H1 (cell line): ENCODE measurements around the gene DNAL4. TPM values are rescaled to one million over a fixed set of nuclear protein-coding genes. Genes with fewer than 3 reads are reported as not detected.

Experiments used
- CTCF ChIA-PET: fragments of 300-600 bp; sonication (Branson Sonifier 250); formaldehyde crosslinking; loops from one replicate; lab custom pipeline; 2021; ENCODE audit not compliant: partially characterized antibody; lab: Charles Lee
- POLR2A ChIA-PET: fragments of 300-600 bp; sonication (Branson Sonifier 250); formaldehyde crosslinking; loops from one replicate; lab custom pipeline; 2021; ENCODE audit warnings: inconsistent platforms; ENCODE audit not compliant: partially characterized antibody; lab: Charles Lee
- DNase-seq, 2 experiments: peaks; one replicate each; pipeline versions ENCODE4 v3.0.0 to v3.0.0-alpha.2; 2010 to 2022; ENCODE audit warnings: low spot score in 2 of 2, low read depth in 1 of 2, mixed read lengths in 1 of 2
- FAIRE-seq: peaks from 2 replicates; lab custom pipeline; 2011; peaks lifted over from hg19 to GRCh38; lab: Jason Lieb, UNC
- H2AFZ ChIP-seq: 2 replicates; pipeline ENCODE4 v1.8.1; 2012; ENCODE audit warnings: low read length, inconsistent platforms
- H2AK5ac ChIP-seq: 2 replicates; pipeline ENCODE4 v1.6.1; 2013; ENCODE audit warnings: low read depth, low read length
- H2BK120ac ChIP-seq: replicated peaks from 2 replicates; pipeline ENCODE3; 2013; ENCODE audit warnings: low read depth, low read length, inconsistent platforms
- H2BK12ac ChIP-seq: 2 replicates; pipeline ENCODE4 v1.6.1; 2013; ENCODE audit warnings: low read depth, low read length
- H2BK15ac ChIP-seq: 2 replicates; pipeline ENCODE4 v1.6.1; 2013; ENCODE audit warnings: low read length
- H2BK20ac ChIP-seq: 2 replicates; pipeline ENCODE4 v1.6.1; 2013; ENCODE audit warnings: low read length
- H2BK5ac ChIP-seq: 2 replicates; pipeline ENCODE4 v1.6.1; 2013; ENCODE audit warnings: low read depth, low read length
- H3K14ac ChIP-seq: 2 replicates; pipeline ENCODE4 v1.6.1; 2013; ENCODE audit warnings: inconsistent platforms; ENCODE audit not compliant: insufficient read length
- H3K18ac ChIP-seq: 2 replicates; pipeline ENCODE4 v1.6.1; 2013; ENCODE audit warnings: low read length; ENCODE audit errors: extremely low read depth
- H3K23ac ChIP-seq: 2 replicates; pipeline ENCODE4 v1.6.1; 2013; ENCODE audit warnings: inconsistent platforms; ENCODE audit not compliant: insufficient read length
- H3K23me2 ChIP-seq: 2 replicates; pipeline ENCODE4 v1.6.1; 2013; ENCODE audit warnings: low read depth, low read length
- H3K27ac ChIP-seq: 2 replicates; pipeline ENCODE4 v1.6.1; 2011; ENCODE audit warnings: low read depth, low read length, inconsistent platforms
- H3K27me3 ChIP-seq, 4 experiments: replicated peaks in 1 of 4; 1 replicate in 1 of 4; 2 replicates in 3 of 4; pipeline versions ENCODE4 v1.6.1 to v1.8.1; 2011 to 2013; ENCODE audit warnings: low read length in 3 of 4, mild to moderate bottlenecking in 3 of 4, inconsistent platforms in 2 of 4, mixed read lengths in 2 of 4, moderate library complexity in 1 of 4; ENCODE audit not compliant: control insufficient read depth in 3 of 4, insufficient read depth in 3 of 4; ENCODE audit errors: extremely low read depth in 1 of 4
- H3K36me3 ChIP-seq, 4 experiments: 2 replicates each; pipeline versions ENCODE4 v1.6.1 to v1.8.1; 2011 to 2013; ENCODE audit warnings: mild to moderate bottlenecking in 4 of 4, low read length in 3 of 4, moderate library complexity in 2 of 4, control low read depth in 1 of 4, inconsistent platforms in 1 of 4; ENCODE audit not compliant: insufficient read depth in 4 of 4, control insufficient read depth in 2 of 4
- H3K4ac ChIP-seq: replicated peaks from 2 replicates; pipeline ENCODE3; 2013; ENCODE audit warnings: low read length, low read depth, mixed read lengths, inconsistent platforms; ENCODE audit not compliant: insufficient read length
- H3K4me1 ChIP-seq, 4 experiments: replicated peaks in 1 of 4; 1 replicate in 1 of 4; 2 replicates in 3 of 4; pipeline versions ENCODE4 v1.6.1 to v1.8.1; 2011 to 2013; ENCODE audit warnings: low read length in 3 of 4, inconsistent platforms in 2 of 4, mixed read lengths in 1 of 4; ENCODE audit not compliant: insufficient read depth in 4 of 4, control insufficient read depth in 3 of 4
- H3K4me2 ChIP-seq, 2 experiments: 2 replicates each; pipeline versions ENCODE4 v1.6.1 to v1.8.1; 2011 to 2013; ENCODE audit warnings: low read depth in 2 of 2, low read length in 2 of 2, control low read depth in 1 of 2, inconsistent platforms in 1 of 2, mild to moderate bottlenecking in 1 of 2; ENCODE audit not compliant: insufficient read depth in 1 of 2
- H3K4me3 ChIP-seq, 4 experiments: fragments of 200-600, 300-600 bp in 1 of 4; sonication (generic), shearing (Covaris generic), sonication (Bioruptor Twin) in 1 of 4; 2 replicates each; pipeline versions ENCODE4 v1.5.1 to v1.8.1; 2011 to 2016; ENCODE audit warnings: low read length in 4 of 4, low read depth in 3 of 4, control low read depth in 2 of 4, inconsistent platforms in 2 of 4, mild to moderate bottlenecking in 2 of 4, mixed read lengths in 1 of 4, moderate library complexity in 1 of 4; ENCODE audit not compliant: insufficient read depth in 2 of 4; ENCODE audit errors: extremely low read depth in 1 of 4
- H3K56ac ChIP-seq: replicated peaks from 2 replicates; pipeline ENCODE3; 2013; ENCODE audit warnings: low read depth, mild to moderate bottlenecking, mixed read lengths, low read length, inconsistent platforms; ENCODE audit not compliant: insufficient read length
- H3K79me1 ChIP-seq: 2 replicates; pipeline ENCODE4 v1.6.1; 2013; ENCODE audit warnings: low read depth, low read length, control low read depth
- H3K79me2 ChIP-seq, 2 experiments: 2 replicates each; pipeline versions ENCODE4 v1.6.1 to v1.8.1; 2012 to 2013; ENCODE audit warnings: low read length in 2 of 2, mild to moderate bottlenecking in 2 of 2, inconsistent platforms in 1 of 2; ENCODE audit not compliant: insufficient read depth in 2 of 2, control insufficient read depth in 1 of 2
- H3K9ac ChIP-seq, 4 experiments: replicated peaks in 1 of 4; 1 replicate in 1 of 4; 2 replicates in 3 of 4; pipeline versions ENCODE4 v1.6.1 to v1.8.1; 2011 to 2013; ENCODE audit warnings: low read depth in 3 of 4, low read length in 3 of 4, control low read depth in 2 of 4, mild to moderate bottlenecking in 2 of 4, moderate library complexity in 2 of 4, inconsistent platforms in 1 of 4; ENCODE audit errors: extremely low read depth in 1 of 4
- H3K9me3 ChIP-seq, 2 experiments: 2 replicates each; pipeline versions ENCODE4 v1.6.1 to v1.8.1; 2012 to 2013; ENCODE audit warnings: mild to moderate bottlenecking in 2 of 2, moderate library complexity in 2 of 2, control low read depth in 1 of 2, inconsistent platforms in 1 of 2, low read depth in 1 of 2, low read length in 1 of 2, mixed read lengths in 1 of 2; ENCODE audit not compliant: insufficient read depth in 2 of 2
- H4K20me1 ChIP-seq, 2 experiments: replicated peaks in 1 of 2; 2 replicates each; pipeline versions ENCODE3 to v1.8.1; 2011 to 2013; ENCODE audit warnings: inconsistent platforms in 2 of 2, low read length in 2 of 2, mild to moderate bottlenecking in 1 of 2; ENCODE audit not compliant: insufficient read depth in 2 of 2, control insufficient read depth in 1 of 2
- H4K5ac ChIP-seq: 2 replicates; pipeline ENCODE4 v1.6.1; 2013; ENCODE audit warnings: low read length, low read depth, mixed read lengths, inconsistent platforms; ENCODE audit not compliant: insufficient read length
- H4K8ac ChIP-seq: 2 replicates; pipeline ENCODE4 v1.8.0; 2013; ENCODE audit warnings: mild to moderate bottlenecking, moderate library complexity, low read length, inconsistent platforms; ENCODE audit not compliant: insufficient read depth; ENCODE audit errors: extremely low read depth
- H4K91ac ChIP-seq: replicated peaks from 2 replicates; pipeline ENCODE3; 2013; ENCODE audit warnings: low read length, mixed read lengths, inconsistent platforms; ENCODE audit not compliant: insufficient read length
- EP300 ChIP-seq, 2 experiments: IDR thresholded peaks; 1 replicate in 1 of 2; 2 replicates in 1 of 2; pipeline ENCODE4 v1.6.1; 2011 to 2012; ENCODE audit warnings: low read depth in 2 of 2, low read length in 2 of 2, mild to moderate bottlenecking in 2 of 2, borderline replicate concordance in 1 of 2, inconsistent platforms in 1 of 2, moderate library complexity in 1 of 2
- MAFK ChIP-seq: IDR thresholded peaks from 2 replicates; pipeline ENCODE4 v1.6.1; 2012; ENCODE audit warnings: low read depth, mild to moderate bottlenecking, improper control_type of control experiment, low read length
- POLR2AphosphoS5 ChIP-seq: IDR thresholded peaks from 2 replicates; pipeline ENCODE4 v1.6.1; 2011; ENCODE audit warnings: low read depth, low read length
- WGBS, 2 experiments: shearing (Covaris generic) in 1 of 2; methylation state at CpG; one replicate each; pipeline versions ENCODE4 v1.1.6 to v1.1.7; 2013 to 2015; ENCODE audit warnings: low lambda C conversion rate in 2 of 2, mixed read lengths in 2 of 2, inconsistent platforms in 1 of 2, low coverage in 1 of 2, missing lambda C conversion rate in 1 of 2; ENCODE audit not compliant: insufficient replicate concordance in 2 of 2, insufficient coverage in 1 of 2, insufficient read length in 1 of 2; ENCODE audit errors: extremely low coverage in 1 of 2, missing lambda C conversion rate in 1 of 2; 5-methylcytosine and 5-hydroxymethylcytosine counted together
- polyA plus RNA-seq, 7 experiments: library from polyadenylated mRNA; depleted of rRNA in 3 of 7; stranded (reverse) in 5 of 7; unstranded in 2 of 7; fragments of >200 nt in 5 of 7; fragments of 200-250 nt in 2 of 7; gene quantifications; 1 replicate in 5 of 7; 2 replicates in 1 of 7; 4 replicates in 1 of 7; pipeline versions ENCODE4 v1.2.1 to v1.2.3, GENCODE V29; 2011 to 2013; ENCODE audit warnings: missing spikeins in 2 of 7, mixed read lengths in 2 of 7
- total RNA-seq: library from RNA; stranded (reverse); fragmentation: NEBNext Ultra II Directional; extraction: Animal tissue kit (Norgen Biotek cat#: 25700); gene quantifications from 2 replicates; pipeline ENCODE4 v1.2.1, GENCODE V29; 2021

The DNAL4 gene
- total and polyA plus RNA-seq, 2 of the 8 experiments (the other 6 are each of a cell fraction or from before 2014, with no cell fraction given) = 8.8 to 14.0 TPM

DNA sequence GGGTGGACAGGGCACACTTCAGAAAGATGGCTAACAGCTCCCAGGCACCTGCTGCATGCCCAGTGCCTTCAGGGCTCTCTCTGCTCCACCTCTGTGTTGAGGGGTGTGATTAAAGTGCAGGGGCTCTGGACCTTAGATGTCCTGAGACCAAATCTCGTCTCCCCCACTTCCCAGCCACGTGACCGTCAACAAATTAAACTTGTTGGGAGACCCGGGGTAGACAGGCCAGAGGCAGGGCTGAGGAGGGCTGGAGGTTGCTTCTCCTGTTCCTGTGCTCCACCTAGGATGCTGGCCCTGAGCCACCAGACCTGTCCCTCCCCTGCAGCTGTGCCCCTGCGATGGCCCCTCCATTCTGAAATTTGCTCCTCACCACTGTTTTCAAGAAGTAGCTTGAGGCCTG, 32.9 kb upstream of the DNAL4 start:
- FAIRE-seq = no peak
- Histone ChIP-seq H3K56ac (no peak overlapping the region), H3K9me3 (no peaks in the 10 kb centered on the region), H3K23me2 (no peaks in the 10 kb centered on the region), H3K4ac (no peak overlapping the region), H3K9ac (no peak overlapping the region), H4K8ac (no peak overlapping the region), H3K14ac (no peak overlapping the region), H3K23ac (no peak overlapping the region), H2AFZ (no peak overlapping the region), H3K79me2 (no peaks in the 10 kb centered on the region), H3K36me3 (no peaks in the 10 kb centered on the region), H3K4me1 (peaks cover 0 to 6% (median 2%) of the 10 kb centered on the region in 4 experiments; a peak in 2 of 7 replicates), H3K4me3 (no peak overlapping the region), H2AK5ac (no peak overlapping the region), H3K27me3 (no peaks in the 10 kb centered on the region), H4K20me1 (no peaks in the 10 kb centered on the region), H3K4me2 (no peak overlapping the region), H2BK15ac (no peak overlapping the region), H2BK5ac (no peak overlapping the region), H3K27ac (no peak overlapping the region), H2BK12ac (no peak overlapping the region), H4K5ac (no peak overlapping the region), H3K18ac (no peak overlapping the region), H4K91ac (no peak overlapping the region), H2BK20ac (0 out of 2 replicates have a peak overlapping the region, but pooled peaks have one; percentile 55), H3K79me1 (peaks cover 3% of the 10 kb centered on the region; the same call in 1 of the 2 replicates), H2BK120ac (no peak overlapping the region)
- WGBS, 2 experiments = 80% methylated on average over 5 of the region's 5 CpGs; no CpG with 5 or more reads in 1 of the 2 experiments
- DNase-seq = no peak
- ChIA-PET POLR2A (no interaction called here), CTCF (interaction anchor here (0.7 to 6.8 kb wide), 11 partner anchors 9 to 94 kb away, joined by 3 to 53 read pairs (median 3); no protein-coding TSS in a partner anchor)
- TF ChIP-seq EP300 (IDR thresholded peaks at IDR 0.05; ENCODE audit: borderline replicate concordance in 1 of 2, low read depth in 2 of 2, low read length in 2 of 2) (no peak), POLR2AphosphoS5 (no peak), MAFK (no peak)
